ENCODE measurements around the gene SLC24A4. TPM values are rescaled to one million over a fixed set of nuclear protein-coding genes. Genes with fewer than 3 reads are reported as not detected.
"Not testable (repeated sequence)": the region's sequence is repeated elsewhere in the genome, so short reads cannot be mapped to it uniquely, and the experiment has no call there.

SLC24A4 gene
- total RNA-seq, 1 donor from 2014 or later = 3.5 TPM

DNA sequence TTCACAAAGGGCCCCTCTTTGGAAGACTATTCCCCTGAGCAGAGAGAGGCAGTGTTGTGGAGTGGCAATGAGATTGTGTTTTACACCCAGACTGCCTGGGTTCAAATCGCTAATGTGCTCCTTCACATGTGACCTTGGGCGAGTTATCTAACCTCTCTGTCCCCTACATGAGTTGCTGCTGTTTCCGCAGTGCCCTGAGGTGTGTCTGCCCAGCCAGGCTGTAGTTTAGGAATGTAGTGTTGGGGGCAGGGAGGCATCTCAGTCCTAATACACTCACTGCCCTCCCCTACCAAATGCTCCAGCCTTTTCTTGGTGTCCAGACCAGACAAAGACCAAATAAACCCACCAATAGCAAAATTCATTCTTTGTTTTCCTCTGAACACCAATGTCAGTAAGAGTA is 78.6 kb downstream of the SLC24A4 start:
- no peak for TF ChIP-seq CTCF (IDR thresholded peaks at IDR 0.05)
- Histone ChIP-seq H3K27me3 (ENCODE audit: low read depth) (no peaks in the 10 kb centered on the region), H3K4me3 (no peak overlapping the region), H3K9me3 (no peaks in the 10 kb centered on the region), H3K4me1 (peaks cover 7% of the 10 kb centered on the region), H3K36me3 (no peaks in the 10 kb centered on the region), H3K27ac (peak overlapping the region; percentile 47)
- DNase-seq (no peak), ATAC-seq (no peak)
- intact Hi-C loops (cut with DNase I) = no loop called here

GRCh38 chr14:92402500-92402899 is 79.5 kb downstream of the SLC24A4 start:
- H3K27me3 ChIP-seq (ENCODE audit: low read depth); H3K36me3 ChIP-seq; DNase-seq; H3K9me3 ChIP-seq; H3K27ac ChIP-seq; ATAC-seq; H3K4me1 ChIP-seq; H3K4me3 ChIP-seq; intact Hi-C loops (cut with DNase I): not testable (repeated sequence)

- ATAC-seq (no peak), DNase-seq (no peak)
- intact Hi-C loops (cut with DNase I) = no loop called here
- H3K9me3 ChIP-seq = no peaks in the 10 kb centered on the region
- no peaks in the 10 kb centered on the region for H3K36me3 ChIP-seq
- peaks cover 8% of the 10 kb centered on the region for H3K4me1 ChIP-seq
- H3K4me3 ChIP-seq = no peak overlapping the region
- TF ChIP-seq CTCF (IDR thresholded peaks at IDR 0.05) = no peak
- no peak overlapping the region for H3K27ac ChIP-seq
- H3K27me3 ChIP-seq (ENCODE audit: low read depth) = no peaks in the 10 kb centered on the region
Measured at GRCh38 chr14:92404018-92404417, 81.1 kb downstream of the SLC24A4 start.

DNA sequence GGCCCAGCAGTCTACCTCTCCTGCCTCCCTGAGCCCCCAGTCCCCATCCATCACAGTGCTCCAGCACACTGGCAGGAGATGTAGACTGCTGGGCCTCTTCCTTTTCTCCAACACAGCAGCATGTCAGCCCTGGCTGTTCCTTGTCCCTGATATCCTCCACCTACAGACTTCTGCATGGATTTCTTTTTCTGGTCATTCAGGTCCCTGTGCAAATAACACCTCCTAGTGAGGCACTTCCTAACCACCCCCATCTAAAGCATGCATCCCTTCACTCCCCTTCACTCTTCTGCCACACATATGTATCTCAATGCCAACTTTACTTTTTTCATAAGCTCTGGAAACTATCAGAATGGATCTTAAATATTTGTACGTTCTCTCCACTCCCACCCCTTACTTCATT is 81.5 kb downstream of the SLC24A4 start:
- intact Hi-C loops (cut with DNase I) = no loop called here
- Histone ChIP-seq H3K4me3 (no peak overlapping the region), H3K27me3 (ENCODE audit: low read depth) (no peaks in the 10 kb centered on the region)

DNA sequence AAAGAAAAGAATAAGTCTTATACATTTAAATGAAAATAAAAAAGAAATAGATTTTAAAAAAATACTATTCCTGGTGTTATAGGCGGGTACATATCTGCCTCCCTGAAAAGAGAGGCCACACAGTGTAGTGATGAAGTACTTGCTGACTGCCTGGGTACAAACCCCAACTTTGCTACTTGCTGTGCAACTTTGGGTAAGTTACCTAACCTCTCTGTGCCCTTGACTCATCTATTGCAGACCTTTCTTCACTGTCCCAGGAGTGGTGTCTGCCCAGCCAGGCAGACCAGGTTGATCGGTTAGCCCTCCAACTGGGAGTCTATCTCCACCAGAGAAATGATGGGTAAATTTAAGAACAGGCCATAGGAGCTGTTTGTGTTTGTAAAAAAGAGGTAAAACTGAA is 82.0 kb downstream of the SLC24A4 start:
- H3K27me3 ChIP-seq (ENCODE audit: low read depth) = no peaks in the 10 kb centered on the region
- DNase-seq (no peak), ATAC-seq (no peak)
- H3K27ac ChIP-seq = no peak overlapping the region
- H3K36me3 ChIP-seq = no peaks in the 10 kb centered on the region
- peaks cover 12% of the 10 kb centered on the region for H3K4me1 ChIP-seq
- no peak overlapping the region for H3K4me3 ChIP-seq
- no peaks in the 10 kb centered on the region for H3K9me3 ChIP-seq
- intact Hi-C loops (cut with DNase I) = no loop called here
- no peak for TF ChIP-seq CTCF (IDR thresholded peaks at IDR 0.05)

More for the DNA sequence above, 81.5 kb downstream of the SLC24A4 start:
- Histone ChIP-seq H3K27ac (no peak overlapping the region), H3K36me3 (no peaks in the 10 kb centered on the region), H3K9me3 (no peaks in the 10 kb centered on the region), H3K4me1 (peaks cover 12% of the 10 kb centered on the region)
- no peak for TF ChIP-seq CTCF (IDR thresholded peaks at IDR 0.05)
- no peak for DNase-seq
- ATAC-seq = no peak

DNA sequence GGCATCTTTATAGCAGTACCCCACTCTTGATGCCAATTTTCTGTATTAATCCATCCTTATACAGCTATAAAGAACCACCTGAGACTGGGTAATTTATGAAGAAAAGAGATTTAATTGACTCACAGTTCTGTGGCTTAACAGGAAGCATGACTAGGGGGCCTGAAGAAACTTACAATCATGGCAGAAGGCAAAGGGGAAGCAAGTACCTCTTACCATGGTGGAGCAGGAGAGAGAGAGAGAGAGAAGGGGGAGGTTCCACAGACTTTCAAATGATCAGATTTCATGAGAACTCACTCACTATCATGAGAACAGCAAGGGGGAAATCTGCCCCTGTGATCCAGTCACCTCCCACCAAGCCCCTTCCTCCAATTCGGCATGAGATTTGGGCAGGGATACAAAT is 84.4 kb downstream of the SLC24A4 start:
- no peak for TF ChIP-seq CTCF (IDR thresholded peaks at IDR 0.05)
- Histone ChIP-seq H3K27me3 (ENCODE audit: low read depth) (no peaks in the 10 kb centered on the region), H3K4me1 (peaks cover 9% of the 10 kb centered on the region), H3K36me3 (no peaks in the 10 kb centered on the region), H3K4me3 (no peak overlapping the region), H3K9me3 (no peaks in the 10 kb centered on the region), H3K27ac (peak overlapping the region; percentile 31)
- ATAC-seq (peak; percentile 53 to 55), DNase-seq (no peak)
- intact Hi-C loops (cut with DNase I) = no loop called here

Data from lower lobe of right lung (tissue), 2 donors.